C4-2B (cell line): ENCODE data around the gene MTMR3.

ENCODE experiments used
- H3K27ac ChIP-seq: fragments of 450-650 bp; 2 replicates; pipeline ENCODE4 v1.5.1; 2017
- ZFX ChIP-seq: fragments of 450-650 bp; IDR thresholded peaks from 2 replicates; pipeline ENCODE4 v1.6.1; 2017
- TF ChIP-seq, protein P1 (sequence below): fragments of 450-650 bp; conservative IDR thresholded peaks from 2 replicates; pipeline ENCODE4 v1.5.1; 2017; ENCODE audit warnings: mild to moderate bottlenecking

The MTMR3 gene

GRCh38 chr22:29904020-29904419 lies 21.0 kb downstream of the MTMR3 start:
- H3K27ac ChIP-seq: no peak overlapping the region
- TF ChIP-seq, protein P1, sequence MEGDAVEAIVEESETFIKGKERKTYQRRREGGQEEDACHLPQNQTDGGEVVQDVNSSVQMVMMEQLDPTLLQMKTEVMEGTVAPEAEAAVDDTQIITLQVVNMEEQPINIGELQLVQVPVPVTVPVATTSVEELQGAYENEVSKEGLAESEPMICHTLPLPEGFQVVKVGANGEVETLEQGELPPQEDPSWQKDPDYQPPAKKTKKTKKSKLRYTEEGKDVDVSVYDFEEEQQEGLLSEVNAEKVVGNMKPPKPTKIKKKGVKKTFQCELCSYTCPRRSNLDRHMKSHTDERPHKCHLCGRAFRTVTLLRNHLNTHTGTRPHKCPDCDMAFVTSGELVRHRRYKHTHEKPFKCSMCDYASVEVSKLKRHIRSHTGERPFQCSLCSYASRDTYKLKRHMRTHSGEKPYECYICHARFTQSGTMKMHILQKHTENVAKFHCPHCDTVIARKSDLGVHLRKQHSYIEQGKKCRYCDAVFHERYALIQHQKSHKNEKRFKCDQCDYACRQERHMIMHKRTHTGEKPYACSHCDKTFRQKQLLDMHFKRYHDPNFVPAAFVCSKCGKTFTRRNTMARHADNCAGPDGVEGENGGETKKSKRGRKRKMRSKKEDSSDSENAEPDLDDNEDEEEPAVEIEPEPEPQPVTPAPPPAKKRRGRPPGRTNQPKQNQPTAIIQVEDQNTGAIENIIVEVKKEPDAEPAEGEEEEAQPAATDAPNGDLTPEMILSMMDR: no peak
- no peak for TF ChIP-seq ZFX

DNA sequence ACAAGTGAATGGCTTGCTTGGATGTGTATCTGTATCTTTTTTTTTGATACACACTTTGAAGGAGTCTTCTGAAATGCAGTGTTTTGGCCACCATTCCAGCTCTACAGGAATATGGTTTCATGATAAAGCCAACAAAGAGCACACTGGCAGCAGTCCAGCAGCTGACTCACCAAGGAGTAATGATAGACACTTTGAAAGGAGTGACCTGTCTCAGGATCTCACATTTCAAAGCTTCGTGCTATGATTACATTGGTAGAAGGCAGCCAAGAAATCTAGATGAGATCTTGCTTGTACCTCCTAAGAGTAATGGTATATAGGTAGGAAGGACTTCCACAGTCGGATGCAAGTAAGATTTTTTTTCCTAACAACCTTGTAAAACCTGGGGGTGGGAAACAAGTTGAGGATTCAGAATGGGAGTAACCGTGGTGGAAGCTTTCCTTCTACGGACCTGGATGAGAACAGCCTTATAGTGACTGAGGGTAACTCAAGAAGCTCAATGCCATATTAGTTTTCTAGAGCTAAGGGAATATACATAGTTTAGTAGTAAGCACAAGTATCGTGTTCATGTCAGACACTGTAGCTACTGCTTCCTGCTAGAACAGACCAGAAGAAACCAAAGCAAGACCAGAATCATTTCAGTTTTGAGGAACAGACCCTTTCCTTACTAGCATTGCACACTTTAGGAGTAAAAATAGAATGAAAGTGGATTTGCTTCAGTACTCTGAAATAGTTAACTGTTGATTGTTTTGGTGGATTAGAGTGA lies 25.0 kb downstream of the MTMR3 start:
- TF ChIP-seq ZFX: no peak
- TF ChIP-seq, protein P1: no peak
- no peak overlapping the region; the same call in 1 of the 2 replicates for H3K27ac ChIP-seq

- no peak overlapping the region for H3K27ac ChIP-seq
- no peak for TF ChIP-seq ZFX
- TF ChIP-seq, protein P1: no peak
Measured at GRCh38 chr22:29912141-29912540, 29.2 kb downstream of the MTMR3 start.

- no peak for TF ChIP-seq ZFX
- TF ChIP-seq, protein P1: no peak
- H3K27ac ChIP-seq: no peak overlapping the region
Measured at GRCh38 chr22:29912605-29913398, 29.8 kb downstream of the MTMR3 start.

- no peak for TF ChIP-seq ZFX
- TF ChIP-seq, protein P1: no peak
- H3K27ac ChIP-seq: no peak overlapping the region
Measured at GRCh38 chr22:29914165-29914564, 31.2 kb downstream of the MTMR3 start.

GRCh38 chr22:29914991-29915533 lies 32.1 kb downstream of the MTMR3 start:
- TF ChIP-seq, protein P1: no peak
- TF ChIP-seq ZFX: no peak
- no peak overlapping the region for H3K27ac ChIP-seq
